GM19463 (cell line): ENCODE results near the gene FRMD4A.

Experiments used
- ATAC-seq: cut with Tn5 transposase; IDR thresholded peaks from one replicate; pipeline ENCODE4 v1.9.1; 2021; ENCODE audit warnings: mild to moderate bottlenecking, moderate library complexity; ENCODE audit not compliant: unreplicated experiment

Gene FRMD4A

GRCh38 chr10:13994932-13995331 lies 335.8 kb downstream of the FRMD4A start:
- ATAC-seq: no peak

- ATAC-seq: no peak
Measured at GRCh38 chr10:13993673-13994089, 337.0 kb downstream of the FRMD4A start.

DNA sequence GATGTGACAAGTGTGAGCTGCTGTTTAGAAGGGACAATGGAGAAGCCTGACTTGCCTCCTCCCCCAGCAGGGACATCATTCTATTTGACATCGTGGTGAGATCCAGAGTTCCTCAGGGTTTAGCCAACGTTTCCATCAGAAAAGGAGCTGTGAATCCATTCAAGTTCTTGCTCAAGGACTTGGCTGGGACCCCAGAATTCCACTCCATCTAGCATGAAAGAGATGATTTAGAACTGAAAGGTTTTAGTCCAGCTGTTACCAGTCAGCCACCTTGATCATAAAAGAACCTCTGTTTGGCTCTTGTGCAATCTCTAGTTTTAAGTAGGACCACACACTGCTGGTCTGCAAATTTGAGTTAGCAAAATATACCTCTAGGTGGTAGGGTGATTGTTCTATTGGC lies 337.6 kb downstream of the FRMD4A start:
- no peak for ATAC-seq

DNA sequence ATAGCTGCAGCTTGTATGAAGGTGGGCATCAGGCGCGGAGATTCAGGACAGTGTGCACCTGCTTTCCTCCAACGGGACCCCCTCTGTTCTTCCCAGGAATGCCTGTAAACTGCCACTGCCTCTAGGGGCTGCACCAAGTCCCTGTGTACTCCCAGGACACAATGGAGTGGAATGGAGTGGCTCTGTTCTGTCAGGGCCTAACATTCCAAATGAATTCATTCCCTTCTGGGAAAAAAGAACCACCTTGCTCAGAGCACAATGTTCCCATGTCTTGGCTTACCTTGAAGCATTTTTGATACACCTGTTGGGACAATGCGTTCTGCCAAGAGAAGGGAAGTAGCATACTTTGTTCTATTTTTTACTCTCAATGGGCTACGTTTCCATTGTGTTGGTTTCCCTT lies 339.4 kb downstream of the FRMD4A start:
- ATAC-seq: no peak

- no peak for ATAC-seq
Measured at GRCh38 chr10:13990946-13991345, 339.8 kb downstream of the FRMD4A start.

DNA sequence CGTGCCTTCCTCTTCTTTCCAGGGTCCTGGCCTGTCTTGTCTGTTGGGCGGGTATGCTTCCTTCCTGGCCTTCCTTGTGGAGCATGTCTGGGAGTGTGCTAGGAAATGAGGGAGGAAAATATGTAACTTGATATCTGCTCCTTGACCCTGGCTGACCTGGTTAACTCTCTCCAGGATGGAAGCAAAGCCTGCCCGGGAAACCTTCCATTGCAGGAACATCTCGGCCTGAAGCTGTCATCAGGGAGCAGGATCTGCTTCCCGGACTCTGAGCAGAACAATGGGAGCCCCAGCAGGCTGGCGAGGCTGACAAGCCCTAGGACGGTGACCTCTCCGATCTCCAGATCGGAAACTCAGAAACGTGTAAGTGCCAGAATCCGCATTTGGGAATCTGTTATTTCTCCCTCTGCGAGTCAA lies 340.3 kb downstream of the FRMD4A start:
- no peak for ATAC-seq

GRCh38 chr10:13989616-13990015 lies 341.1 kb downstream of the FRMD4A start:
- no peak for ATAC-seq

DNA sequence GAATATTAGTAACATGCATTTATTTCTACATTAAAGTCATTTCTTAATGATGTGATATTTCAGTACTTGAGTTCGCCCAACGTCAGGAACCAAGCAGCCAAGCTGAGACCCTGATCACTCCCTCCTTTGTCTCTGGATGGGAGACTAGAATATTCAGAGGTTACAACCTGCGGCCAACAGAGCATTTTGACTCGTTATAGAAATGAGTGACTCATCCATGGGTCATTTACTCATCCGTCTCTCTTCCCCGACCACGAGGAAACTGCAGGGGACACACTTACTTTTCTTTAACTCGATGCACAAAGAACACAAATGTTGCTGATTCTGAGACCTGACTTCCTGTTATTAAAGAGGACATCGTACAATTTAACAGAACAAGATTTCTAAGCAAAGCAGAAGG lies 343.3 kb downstream of the FRMD4A start:
- ATAC-seq: no peak

GRCh38 chr10:13984647-13985155 lies 346.0 kb downstream of the FRMD4A start:
- no peak for ATAC-seq

DNA sequence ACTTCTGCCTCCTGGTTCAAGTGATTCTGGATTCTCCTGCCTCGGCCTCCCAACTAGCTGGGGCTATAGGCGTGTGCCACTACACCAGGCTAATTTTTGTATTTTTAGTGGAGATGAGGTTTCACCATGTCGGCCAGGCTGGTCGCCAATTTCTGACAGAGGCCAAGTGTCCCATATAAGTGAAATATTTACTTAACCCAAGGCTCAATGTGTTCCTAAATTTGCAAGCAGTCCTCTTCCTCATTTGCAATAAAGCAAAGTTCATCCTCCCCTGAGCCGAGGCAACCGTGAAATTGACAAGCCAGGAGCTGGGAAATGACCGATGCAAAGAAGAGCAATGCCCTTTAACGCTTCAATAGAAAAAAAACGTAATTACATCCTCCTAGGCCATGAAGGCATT lies 347.7 kb downstream of the FRMD4A start:
- no peak for ATAC-seq

GRCh38 chr10:13978533-13979115 lies 352.1 kb downstream of the FRMD4A start:
- ATAC-seq: no peak

GRCh38 chr10:13977861-13978532 lies 352.7 kb downstream of the FRMD4A start:
- ATAC-seq: no peak

DNA sequence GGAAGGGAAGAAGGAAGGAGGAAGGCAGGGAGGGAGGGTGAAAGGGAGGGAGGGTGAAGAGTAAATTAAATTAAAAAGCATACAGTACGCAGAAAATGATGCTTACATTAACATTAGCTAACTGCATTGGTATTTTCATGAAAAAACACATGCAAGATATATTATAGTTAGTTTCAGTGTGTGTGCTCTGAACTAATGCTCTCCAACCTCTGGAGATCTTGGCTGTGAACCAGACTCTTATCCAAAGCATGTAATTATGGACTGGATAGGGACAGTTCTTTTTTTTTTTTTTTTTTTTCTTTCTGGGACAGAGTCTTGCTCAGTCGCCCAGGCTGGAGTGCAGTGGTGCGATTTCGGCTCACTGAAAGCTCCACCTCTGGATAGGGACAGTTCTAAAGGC lies 357.0 kb downstream of the FRMD4A start:
- no peak for ATAC-seq

- no peak for ATAC-seq
Measured at GRCh38 chr10:13972609-13973008, 358.1 kb downstream of the FRMD4A start.

DNA sequence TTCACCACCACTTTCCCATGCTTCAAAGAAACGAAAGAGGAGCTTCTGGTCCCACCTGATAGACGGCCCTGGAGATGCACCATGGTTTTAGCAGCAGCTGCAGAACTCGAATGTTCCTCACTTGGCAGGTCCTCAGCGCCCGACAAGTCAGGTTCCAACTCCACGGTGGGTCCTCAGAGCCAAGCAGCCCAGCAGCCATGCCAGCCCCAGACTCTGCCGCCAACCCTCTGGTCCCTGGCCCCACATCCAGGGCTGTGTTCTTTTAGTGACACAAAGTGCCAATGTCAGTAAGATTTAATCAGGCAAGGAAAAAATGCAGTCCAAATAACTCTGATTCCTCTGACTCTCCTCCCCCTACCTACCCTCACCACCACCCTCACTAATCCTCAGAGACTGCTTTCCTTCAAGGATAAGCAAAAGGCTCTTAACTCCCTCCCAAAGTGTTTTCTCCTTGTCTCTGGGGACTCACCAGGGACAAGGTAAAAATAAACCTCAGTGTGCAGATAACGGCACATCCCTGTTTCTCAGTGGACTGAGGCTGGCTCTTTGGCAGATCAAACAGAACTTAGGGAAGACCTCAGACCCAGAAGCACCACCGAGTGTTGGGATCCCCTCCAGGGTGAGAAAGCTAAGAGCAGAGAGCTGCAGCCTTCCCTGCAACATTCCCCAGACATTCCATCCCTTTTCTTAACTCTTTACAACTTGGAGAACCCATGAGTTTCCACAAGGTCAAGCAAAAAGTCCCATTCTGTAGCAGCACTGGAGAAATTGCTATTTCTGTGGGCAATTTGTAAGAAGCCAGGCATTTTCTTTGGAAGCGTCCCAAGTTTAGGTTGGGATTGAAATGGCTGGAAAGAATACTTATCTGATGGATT lies 358.9 kb downstream of the FRMD4A start:
- ATAC-seq: no peak

- ATAC-seq: no peak
Measured at GRCh38 chr10:13970957-13971353, 359.8 kb downstream of the FRMD4A start.

GRCh38 chr10:13970236-13970956 lies 360.3 kb downstream of the FRMD4A start:
- ATAC-seq: no peak

DNA sequence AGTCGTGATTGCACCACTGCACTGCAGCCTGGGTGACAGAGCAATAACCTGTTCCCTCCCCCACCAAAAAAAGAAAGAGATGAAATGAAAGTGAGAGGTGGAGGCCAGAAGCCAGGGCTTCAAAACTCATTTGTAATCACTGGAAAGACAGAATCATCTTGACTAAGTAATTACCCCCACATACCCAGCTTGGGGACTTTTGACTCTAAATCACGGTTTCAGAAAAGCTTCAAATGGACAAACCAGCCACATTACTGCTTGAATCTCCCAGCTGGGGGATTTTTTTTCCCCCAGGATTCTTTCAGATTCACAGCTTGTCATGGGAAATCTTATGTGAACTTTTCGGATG lies 361.0 kb downstream of the FRMD4A start:
- no peak for ATAC-seq

- ATAC-seq: no peak
Measured at GRCh38 chr10:13969118-13969791, 361.5 kb downstream of the FRMD4A start.

DNA sequence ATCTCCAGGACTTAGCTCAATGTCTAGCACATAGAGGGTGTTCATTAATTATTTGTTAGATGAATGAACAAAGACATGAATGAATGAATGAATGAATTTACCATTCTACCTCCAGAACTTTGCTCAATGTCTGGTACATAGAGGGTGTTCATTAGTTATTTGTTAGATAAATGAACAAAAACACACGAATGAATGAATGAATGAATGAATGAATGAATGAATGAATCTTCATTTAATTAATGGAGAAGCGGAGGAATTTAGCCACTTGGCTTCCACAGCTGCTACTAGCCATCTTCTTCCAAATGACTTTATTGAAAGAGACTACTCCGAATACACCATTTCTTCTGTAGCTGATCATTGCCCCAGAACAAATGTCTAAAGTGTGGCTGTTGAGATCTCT lies 368.9 kb downstream of the FRMD4A start:
- no peak for ATAC-seq

- no peak for ATAC-seq
Measured at GRCh38 chr10:13961097-13961496, 369.6 kb downstream of the FRMD4A start.
